Kidney (tissue), 14 donors: ENCODE data around the gene POLE4. TPM values are rescaled to one million over a fixed set of nuclear protein-coding genes. Genes with fewer than 3 reads are reported as not detected.

ENCODE experiments used
- DNase-seq, 5 donors: peaks; one replicate each; pipeline ENCODE4 v3.0.0-alpha.2; 2013 to 2020
- FAIRE-seq: peaks from 2 replicates; lab custom pipeline; 2012; peaks lifted over from hg19 to GRCh38; lab: Jason Lieb, UNC
- H3K27ac ChIP-seq, 2 donors: one replicate each; pipeline ENCODE4 v1.7.0; 2013; ENCODE audit warnings: low read depth in 2 of 2, low read length in 2 of 2, inconsistent platforms in 1 of 2
- H3K27me3 ChIP-seq: one replicate; pipeline ENCODE4 v1.7.1; 2013; ENCODE audit warnings: low read length, inconsistent platforms; ENCODE audit not compliant: control insufficient read depth, insufficient read depth
- H3K36me3 ChIP-seq, 3 donors: one replicate each; pipeline versions ENCODE4 v1.7.0 to v1.7.1; 2013; ENCODE audit warnings: low read length in 3 of 3, control low read depth in 1 of 3, inconsistent platforms in 1 of 3; ENCODE audit not compliant: insufficient read depth in 3 of 3, control insufficient read depth in 2 of 3
- H3K4me1 ChIP-seq, 3 donors: one replicate each; pipeline versions ENCODE4 v1.7.0 to v1.7.1; 2013; ENCODE audit warnings: low read length in 3 of 3, inconsistent platforms in 1 of 3, low read depth in 1 of 3; ENCODE audit not compliant: control insufficient read depth in 2 of 3, insufficient read depth in 2 of 3
- H3K4me3 ChIP-seq, 3 donors: one replicate each; pipeline versions ENCODE4 v1.7.0 to v1.8.1; 2013; ENCODE audit warnings: low read length in 3 of 3, control low read depth in 1 of 3, inconsistent platforms in 1 of 3
- H3K9ac ChIP-seq, 3 donors: one replicate each; pipeline versions ENCODE4 v1.7.0 to v1.7.1; 2013; ENCODE audit warnings: low read length in 3 of 3, control low read depth in 1 of 3, inconsistent platforms in 1 of 3
- H3K9me3 ChIP-seq, 3 donors: one replicate each; pipeline versions ENCODE4 v1.7.0 to v1.7.1; 2013; ENCODE audit warnings: low read length in 3 of 3, control low read depth in 1 of 3, inconsistent platforms in 1 of 3; ENCODE audit not compliant: control insufficient read depth in 2 of 3, insufficient read depth in 1 of 3
- intact Hi-C: fragments of 100-400 bp; cut with DNase I; formaldehyde crosslinking; loops from one replicate; pipeline ENCODE4 v1.11.1; 2022
- polyA plus RNA-seq: library from polyadenylated mRNA; stranded (reverse); fragments of 350-450 nt; fragmentation: Illumina TruSeq; extraction: RNeasy Lipid Tissue Mini Kit (QIAGEN cat#74804); gene quantifications from one replicate; pipeline ENCODE4 v1.2.3, GENCODE V29; 2014; ENCODE audit warnings: low read depth, low replicate concordance; ENCODE audit not compliant: insufficient read depth
- total RNA-seq: library from RNA; stranded (reverse); fragmentation: NEBNext Ultra II Directional; extraction: Animal tissue kit (Norgen Biotek cat#: 25700); gene quantifications from one replicate; pipeline ENCODE4 v1.2.1, GENCODE V29; 2021
- TF ChIP-seq, protein P1 (sequence below): IDR thresholded peaks from 3 replicates; pipeline ENCODE4 v1.5.1; 2012; ENCODE audit warnings: mild to moderate bottlenecking, moderate library complexity, borderline replicate concordance; ENCODE audit not compliant: insufficient read depth; ENCODE audit errors: extremely low read depth
- donor health status: control.
- donor health status: control.
- donor health status: control.
- donor health status: control.
- donor health status: control.
- donor health status: DM: yes; HTN: yes; CAD: no.
- donor health status: Normal renal cell carcinoma (clear cell type).

Gene POLE4
- total and polyA plus RNA-seq, 2 donors from 2014 or later = 54.3 to 122 TPM

DNA sequence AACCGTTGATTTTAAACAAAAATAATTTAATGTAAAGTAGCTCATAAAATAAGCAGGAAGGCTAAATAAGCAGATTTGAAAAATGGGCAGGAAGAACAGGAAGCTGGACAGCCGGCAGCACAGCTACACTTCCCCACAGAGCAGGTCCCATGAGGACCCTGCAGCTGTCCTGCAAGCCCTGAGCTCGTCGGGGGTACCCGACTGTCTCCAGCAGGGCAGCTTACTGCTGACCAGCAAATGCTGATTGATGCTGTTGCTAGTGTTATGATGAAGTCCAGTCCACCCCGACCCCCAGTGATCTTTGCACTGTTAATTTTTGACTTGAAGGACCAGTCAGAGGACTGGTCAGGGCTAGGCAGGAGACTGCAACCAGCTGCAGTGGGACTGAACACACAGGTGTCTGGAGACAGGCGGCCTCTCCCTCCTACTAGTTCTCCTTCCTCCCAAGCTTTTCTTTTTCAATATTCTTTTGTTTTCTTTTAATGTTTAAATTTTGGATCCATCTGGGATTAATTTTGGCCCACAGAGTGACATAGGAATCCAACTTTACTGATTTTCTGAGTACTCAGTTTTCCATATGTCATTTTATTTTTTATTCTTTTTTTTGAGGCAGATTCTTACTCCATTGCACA lies 27.7 kb downstream of the POLE4 start:
- H3K27me3 ChIP-seq = no peaks in the 10 kb centered on the region
- no peaks in the 10 kb centered on the region for H3K36me3 ChIP-seq
- intact Hi-C loops = no loop called here
- H3K4me3 ChIP-seq = no peak overlapping the region
- DNase-seq (peak in 3 of 5 donors; percentile 15 to 46 (median 19)), FAIRE-seq (no peak)
- no peak overlapping the region for H3K9ac ChIP-seq
- H3K9me3 ChIP-seq = no peaks in the 10 kb centered on the region
- H3K4me1 ChIP-seq = no peaks in the 10 kb centered on the region
- TF ChIP-seq, protein P1, sequence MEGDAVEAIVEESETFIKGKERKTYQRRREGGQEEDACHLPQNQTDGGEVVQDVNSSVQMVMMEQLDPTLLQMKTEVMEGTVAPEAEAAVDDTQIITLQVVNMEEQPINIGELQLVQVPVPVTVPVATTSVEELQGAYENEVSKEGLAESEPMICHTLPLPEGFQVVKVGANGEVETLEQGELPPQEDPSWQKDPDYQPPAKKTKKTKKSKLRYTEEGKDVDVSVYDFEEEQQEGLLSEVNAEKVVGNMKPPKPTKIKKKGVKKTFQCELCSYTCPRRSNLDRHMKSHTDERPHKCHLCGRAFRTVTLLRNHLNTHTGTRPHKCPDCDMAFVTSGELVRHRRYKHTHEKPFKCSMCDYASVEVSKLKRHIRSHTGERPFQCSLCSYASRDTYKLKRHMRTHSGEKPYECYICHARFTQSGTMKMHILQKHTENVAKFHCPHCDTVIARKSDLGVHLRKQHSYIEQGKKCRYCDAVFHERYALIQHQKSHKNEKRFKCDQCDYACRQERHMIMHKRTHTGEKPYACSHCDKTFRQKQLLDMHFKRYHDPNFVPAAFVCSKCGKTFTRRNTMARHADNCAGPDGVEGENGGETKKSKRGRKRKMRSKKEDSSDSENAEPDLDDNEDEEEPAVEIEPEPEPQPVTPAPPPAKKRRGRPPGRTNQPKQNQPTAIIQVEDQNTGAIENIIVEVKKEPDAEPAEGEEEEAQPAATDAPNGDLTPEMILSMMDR = no peak
- H3K27ac ChIP-seq = no peak overlapping the region

DNA sequence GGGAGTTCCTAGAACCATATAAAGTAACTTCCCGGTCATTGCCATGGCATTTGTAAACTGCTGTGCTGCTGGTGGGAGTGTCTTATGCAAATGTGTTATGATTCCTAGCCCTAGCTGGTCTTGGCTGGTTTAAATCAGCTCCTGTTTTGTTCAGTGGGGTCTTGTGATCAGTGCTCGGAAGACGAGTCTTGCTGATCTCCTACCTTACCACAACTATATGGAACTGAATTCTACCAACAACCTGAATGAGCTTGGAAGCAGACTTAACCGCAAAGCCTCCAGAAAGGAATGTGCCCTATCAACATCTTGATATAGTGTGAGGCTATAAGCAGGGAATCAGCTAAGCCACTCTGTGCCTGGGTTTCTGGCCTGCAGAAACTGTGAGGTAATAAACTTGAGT lies 33.5 kb downstream of the POLE4 start:
- no peaks in the 10 kb centered on the region for H3K4me1 ChIP-seq
- FAIRE-seq = no peak
- no peaks in the 10 kb centered on the region for H3K27me3 ChIP-seq
- peak in 3 of 5 donors; percentile 25 to 79 (median 40) for DNase-seq
- TF ChIP-seq, protein P1 = no peak
- no peak overlapping the region for H3K9ac ChIP-seq
- H3K27ac ChIP-seq = no peak overlapping the region
- no peaks in the 10 kb centered on the region for H3K36me3 ChIP-seq
- H3K9me3 ChIP-seq = no peaks in the 10 kb centered on the region
- no peak overlapping the region for H3K4me3 ChIP-seq
- intact Hi-C loops = no loop called here

DNA sequence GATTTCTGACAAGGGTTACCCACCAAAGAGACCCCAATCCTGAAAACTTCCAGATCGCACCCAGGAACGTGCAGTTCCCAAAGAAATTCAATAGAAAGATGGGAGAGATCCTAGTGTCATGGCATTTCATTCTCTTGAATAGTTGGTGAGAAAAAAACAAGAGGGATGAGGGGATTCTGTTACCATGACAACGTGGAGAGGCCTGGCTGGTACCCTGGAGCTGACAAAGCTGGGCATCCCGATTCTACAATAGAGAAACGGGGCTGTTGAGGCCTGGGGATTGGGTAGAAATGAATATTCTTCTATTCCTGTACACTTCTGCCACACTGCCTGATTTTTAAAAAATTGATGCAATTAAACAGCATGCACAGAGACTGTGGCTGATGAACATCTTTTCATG lies 41.0 kb downstream of the POLE4 start:
- H3K9me3 ChIP-seq = no peaks in the 10 kb centered on the region

More for the DNA sequence above, 41.0 kb downstream of the POLE4 start:
- Histone ChIP-seq H3K36me3 (no peaks in the 10 kb centered on the region), H3K27me3 (no peaks in the 10 kb centered on the region), H3K4me1 (no peaks in the 10 kb centered on the region), H3K27ac (no peak overlapping the region), H3K4me3 (no peak overlapping the region), H3K9ac (no peak overlapping the region)
- intact Hi-C loops = no loop called here
- TF ChIP-seq, protein P1 = no peak
- FAIRE-seq (no peak), DNase-seq (no peak)
